ENCODE results near the gene FABP1.

The FABP1 gene

DNA sequence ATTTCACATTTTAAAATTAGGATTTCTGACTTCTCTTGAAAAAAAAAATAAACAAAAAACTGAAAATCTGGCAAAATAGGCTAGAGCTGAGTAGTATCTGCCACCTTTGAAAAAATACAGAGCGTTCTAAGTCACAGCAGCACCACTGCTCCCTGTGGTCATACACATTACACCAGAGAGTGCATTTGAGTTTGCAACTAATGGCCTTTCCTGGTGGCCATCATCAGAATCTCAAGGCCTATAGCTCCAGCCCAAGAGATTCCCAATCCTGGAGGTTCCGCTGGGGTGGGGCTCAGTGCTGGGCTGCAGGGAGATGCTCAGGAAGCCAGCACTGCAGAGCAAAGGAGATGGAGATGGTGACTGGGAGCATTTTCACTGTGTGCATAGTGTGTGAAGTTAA lies 42.8 kb downstream of the FABP1 start:
- DNase-seq (ENCODE audit: low read depth), result no peak
- no peak for TF ChIP-seq CTCF (IDR thresholded peaks at IDR 0.05; ENCODE audit: low read length, missing control alignments)
- no peak overlapping the region for H3K4me3 ChIP-seq (replicated peaks; ENCODE audit: low read depth, low read length)

DNA sequence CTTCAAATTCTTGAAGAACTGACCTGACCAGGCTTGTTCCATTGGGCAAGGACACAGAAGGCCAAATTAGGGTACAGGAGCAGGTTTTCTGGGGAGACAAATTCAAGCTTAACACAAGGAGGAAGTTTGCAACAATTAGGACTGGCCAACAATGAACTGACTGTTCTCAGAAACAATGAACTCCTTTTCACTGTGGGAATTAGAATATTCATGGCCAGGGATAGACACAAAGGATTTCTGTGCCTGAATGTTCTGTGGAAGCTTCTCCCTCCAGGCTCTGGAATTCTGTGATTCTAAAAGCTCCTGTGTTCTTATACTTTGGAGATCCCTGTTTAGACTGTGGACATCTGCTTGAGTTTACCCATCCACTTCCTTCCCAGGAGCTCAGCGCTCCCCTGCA lies 45.1 kb downstream of the FABP1 start:
- no peak for TF ChIP-seq CTCF (IDR thresholded peaks at IDR 0.05; ENCODE audit: low read length, missing control alignments)
- no peak for DNase-seq (ENCODE audit: low read depth)
- H3K4me3 ChIP-seq (replicated peaks; ENCODE audit: low read depth, low read length), result no peak overlapping the region

DNA sequence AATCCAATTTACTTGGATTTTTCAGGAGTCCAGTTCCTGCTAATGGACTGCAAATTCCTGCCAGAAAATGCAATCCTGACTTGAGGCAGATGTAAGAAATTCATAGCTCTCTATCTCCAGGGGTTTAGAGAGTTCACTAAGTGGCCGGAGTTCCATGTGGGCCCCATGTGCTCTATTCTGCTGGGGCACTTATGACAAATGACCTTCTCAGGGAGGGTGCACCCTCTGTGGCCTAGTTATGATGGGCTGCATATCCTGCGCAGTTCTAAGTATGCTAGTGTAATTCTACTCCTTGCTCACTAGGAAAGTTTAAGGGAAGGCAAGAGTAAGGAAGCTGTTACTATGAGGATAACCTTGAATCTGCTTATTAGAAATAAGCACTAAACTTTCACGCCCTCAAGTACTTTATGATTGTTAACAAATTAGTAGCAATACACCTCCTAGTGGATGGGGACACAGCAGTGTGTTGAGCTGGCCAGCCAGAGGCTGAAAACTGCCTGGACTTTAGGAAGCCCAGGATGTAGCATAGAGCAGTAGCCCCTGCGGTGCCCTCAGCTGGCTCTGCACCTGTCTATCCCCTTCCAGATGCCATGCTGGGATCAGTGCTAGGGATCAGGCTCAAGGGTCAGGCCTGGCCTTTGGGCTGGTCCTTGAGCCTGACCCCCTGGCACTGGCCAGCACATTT lies 45.8 kb downstream of the FABP1 start:
- no peak overlapping the region for H3K4me3 ChIP-seq (replicated peaks; ENCODE audit: low read depth, low read length)
- DNase-seq (ENCODE audit: low read depth), result no peak
- TF ChIP-seq CTCF (IDR thresholded peaks at IDR 0.05; ENCODE audit: low read length, missing control alignments), result no peak

DNA sequence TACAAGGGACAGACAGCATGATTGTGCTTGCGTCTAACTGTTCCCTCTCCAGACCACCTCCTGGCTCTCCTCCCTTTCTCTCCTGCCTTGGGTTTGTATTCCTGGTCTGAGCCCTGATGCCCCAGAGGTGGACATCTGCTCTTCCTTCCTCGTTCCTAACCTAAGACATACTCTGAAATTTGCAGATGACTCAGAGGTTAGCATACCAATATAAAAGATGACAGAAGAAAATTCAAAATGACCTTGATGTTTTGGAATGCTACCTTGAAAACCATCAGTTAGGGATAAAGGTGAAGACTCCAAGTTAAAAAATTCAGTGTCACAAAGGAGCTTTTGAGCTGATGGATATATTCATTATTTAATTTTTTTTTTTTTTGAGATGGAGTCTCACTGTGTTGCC lies 47.3 kb downstream of the FABP1 start:
- DNase-seq (ENCODE audit: low read depth), result no peak
- H3K4me3 ChIP-seq (replicated peaks; ENCODE audit: low read depth, low read length), result no peak overlapping the region
- TF ChIP-seq CTCF (IDR thresholded peaks at IDR 0.05; ENCODE audit: low read length, missing control alignments), result no peak

- H3K4me3 ChIP-seq (replicated peaks; ENCODE audit: low read depth, low read length), result no peak overlapping the region
- DNase-seq (ENCODE audit: low read depth), result no peak
- no peak for TF ChIP-seq CTCF (IDR thresholded peaks at IDR 0.05; ENCODE audit: low read length, missing control alignments)
These were observed 49.2 kb downstream of the FABP1 start for GRCh38 chr2:88078643-88079172.

GRCh38 chr2:88077080-88077479 lies 50.8 kb downstream of the FABP1 start:
- DNase-seq (ENCODE audit: low read depth), result no peak
- no peak for TF ChIP-seq CTCF (IDR thresholded peaks at IDR 0.05; ENCODE audit: low read length, missing control alignments)
- no peak overlapping the region for H3K4me3 ChIP-seq (replicated peaks; ENCODE audit: low read depth, low read length)

GRCh38 chr2:88074854-88075292 lies 53.0 kb downstream of the FABP1 start:
- peak; percentile 39 for DNase-seq (ENCODE audit: low read depth)
- TF ChIP-seq CTCF (IDR thresholded peaks at IDR 0.05; ENCODE audit: low read length, missing control alignments), result no peak
- no peak overlapping the region for H3K4me3 ChIP-seq (replicated peaks; ENCODE audit: low read depth, low read length)

Measured in fibroblast of pulmonary artery (primary cell).